Endothelial cell of umbilical vein (primary cell): ENCODE results near the gene OR4N5. TPM values are rescaled to one million over a fixed set of nuclear protein-coding genes. Genes with fewer than 3 reads are reported as not detected.

Experiments used
- BruUV-seq: library from RNA; stranded (reverse); fragments of 400-500 nt; replicated peaks from 2 replicates; lab custom pipeline; 2021; lab: Mats Ljungman, UMichigan
- CTCF ChIA-PET: fragments of 300-600, 350-600 bp; sonication (Branson Sonifier 250); formaldehyde crosslinking; loops from one replicate; lab custom pipeline; 2021; ENCODE audit warnings: antibody characterized with exemption, inconsistent platforms; lab: Charles Lee
- POLR2A ChIA-PET: fragments of 300-600, 350-600 bp; sonication (Branson Sonifier 250); formaldehyde crosslinking; loops from one replicate; lab custom pipeline; 2021; ENCODE audit warnings: antibody characterized with exemption, inconsistent platforms; lab: Charles Lee
- DNase-seq: peaks from one replicate; pipeline ENCODE4 v3.0.0-alpha.2; 2011; ENCODE audit warnings: low read depth, low spot score
- FAIRE-seq: peaks from 2 replicates; lab custom pipeline; 2011; peaks lifted over from hg19 to GRCh38; lab: Jason Lieb, UNC
- H2AFZ ChIP-seq: 2 replicates; pipeline ENCODE4 v1.6.0; 2012; ENCODE audit warnings: low read depth, low read length, control low read depth, inconsistent platforms
- H3K27ac ChIP-seq: 2 replicates; pipeline ENCODE4 v1.5.1; 2011; ENCODE audit warnings: low read depth, mild to moderate bottlenecking, control low read depth, low read length, moderate library complexity; ENCODE audit not compliant: insufficient read depth
- H3K27me3 ChIP-seq, 2 experiments: 2 replicates each; pipeline versions ENCODE4 v1.6.0 to v1.6.1; 2011; ENCODE audit warnings: low read length in 2 of 2, mixed read lengths in 1 of 2; ENCODE audit not compliant: control insufficient read depth in 2 of 2, insufficient read depth in 2 of 2
- H3K36me3 ChIP-seq, 2 experiments: 2 replicates in 1 of 2; 3 replicates in 1 of 2; pipeline ENCODE4 v1.5.1; 2011; ENCODE audit warnings: low read length in 2 of 2, mild to moderate bottlenecking in 1 of 2, moderate library complexity in 1 of 2; ENCODE audit not compliant: control insufficient read depth in 2 of 2, insufficient read depth in 2 of 2; ENCODE audit errors: extremely low read depth in 1 of 2
- H3K4me1 ChIP-seq: 3 replicates; pipeline ENCODE4 v1.5.1; 2011; ENCODE audit warnings: mild to moderate bottlenecking, low read length; ENCODE audit not compliant: control insufficient read depth, insufficient read depth; ENCODE audit errors: extremely low read depth
- H3K4me2 ChIP-seq: 2 replicates; pipeline ENCODE4 v1.6.1; 2011; ENCODE audit warnings: low read length, control low read depth, mixed read lengths; ENCODE audit not compliant: insufficient read depth
- H3K4me3 ChIP-seq, 3 experiments: fragments of 200-600 bp in 1 of 3; sonication (generic), shearing (Covaris generic) in 1 of 3; replicated peaks in 1 of 3; 2 replicates each; pipeline ENCODE4 v1.5.1; 2011 to 2016; ENCODE audit warnings: control low read depth in 3 of 3, low read length in 3 of 3, mild to moderate bottlenecking in 2 of 3, inconsistent platforms in 1 of 3, low read depth in 1 of 3, moderate library complexity in 1 of 3; ENCODE audit not compliant: insufficient read depth in 1 of 3
- H3K79me2 ChIP-seq: 2 replicates; pipeline ENCODE4 v1.6.0; 2012; ENCODE audit warnings: low read length, inconsistent platforms; ENCODE audit not compliant: control insufficient read depth, insufficient read depth
- H3K9ac ChIP-seq: replicated peaks from 2 replicates; pipeline ENCODE3; 2011; ENCODE audit warnings: low read length, control low read depth; ENCODE audit not compliant: insufficient read depth; ENCODE audit errors: extremely low read depth
- H3K9me1 ChIP-seq: replicated peaks from 3 replicates; pipeline ENCODE4 v1.6.0; 2011; ENCODE audit warnings: mild to moderate bottlenecking, low read length; ENCODE audit not compliant: control insufficient read depth, insufficient read depth; ENCODE audit errors: extremely low read depth
- H3K9me3 ChIP-seq: replicated peaks from 2 replicates; pipeline ENCODE4 v1.5.1; 2012; ENCODE audit warnings: low read length, inconsistent platforms; ENCODE audit not compliant: control insufficient read depth, insufficient read depth
- H4K20me1 ChIP-seq: replicated peaks from 2 replicates; pipeline ENCODE3; 2011; ENCODE audit warnings: mild to moderate bottlenecking, low read length; ENCODE audit not compliant: control insufficient read depth, insufficient read depth; ENCODE audit errors: extremely low read depth
- CTCF ChIP-seq, 2 donors: IDR thresholded peaks; 1 replicate in 1 of 2; 2 replicates in 1 of 2; pipeline ENCODE4 v1.5.1; 2011; ENCODE audit warnings: low read length in 2 of 2, mild to moderate bottlenecking in 2 of 2, moderate library complexity in 2 of 2, control low read depth in 1 of 2, inconsistent platforms in 1 of 2, low read depth in 1 of 2; ENCODE audit not compliant: insufficient read depth in 1 of 2; ENCODE audit errors: extremely low read depth in 1 of 2
- EZH2 ChIP-seq: IDR thresholded peaks from 2 replicates; pipeline ENCODE4 v1.6.1; 2012; ENCODE audit warnings: borderline replicate concordance, low read depth, mild to moderate bottlenecking, moderate library complexity, low read length, inconsistent platforms; ENCODE audit not compliant: severe bottlenecking
- FOS ChIP-seq: IDR thresholded peaks from 2 replicates; pipeline ENCODE4 v1.6.1; 2011; ENCODE audit warnings: mild to moderate bottlenecking, low read length, moderate library complexity, borderline replicate concordance; ENCODE audit not compliant: insufficient read depth
- GATA2 ChIP-seq: IDR thresholded peaks from 2 replicates; pipeline ENCODE4 v1.7.0; 2011; ENCODE audit warnings: low read depth, mild to moderate bottlenecking, moderate library complexity, mixed read lengths, low read length; ENCODE audit not compliant: insufficient read length, insufficient read depth
- JUN ChIP-seq: IDR thresholded peaks from 2 replicates; pipeline ENCODE4 v1.6.1; 2011; ENCODE audit warnings: borderline replicate concordance, low read depth; ENCODE audit not compliant: insufficient read length, insufficient read depth
- MAX ChIP-seq: IDR thresholded peaks from 2 replicates; pipeline ENCODE4 v1.6.1; 2011; ENCODE audit not compliant: insufficient read depth, insufficient read length
- MYC ChIP-seq: IDR thresholded peaks from one replicate; pipeline ENCODE4 v1.6.1; 2011; ENCODE audit warnings: mild to moderate bottlenecking, low read depth, low read length
- POLR2A ChIP-seq: IDR thresholded peaks from 2 replicates; pipeline ENCODE4 v1.6.1; 2012; ENCODE audit warnings: low read depth, mild to moderate bottlenecking, control low read depth, low read length
- POLR2AphosphoS5 ChIP-seq: IDR thresholded peaks from 2 replicates; pipeline ENCODE4 v1.6.1; 2012; ENCODE audit warnings: low read depth, mild to moderate bottlenecking, control low read depth, low read length, moderate library complexity; ENCODE audit not compliant: insufficient read depth
- dilution Hi-C: fragments of 300-500 bp; cut with MboI; formaldehyde crosslinking; loops from one replicate; pipeline ENCODE4 v1.15.0; 2019; ENCODE audit warnings: low sequenced_read_pairs; ENCODE audit not compliant: extremely low pct_ligation_motif_present
- intact Hi-C: fragments of 100-400 bp; cut with micrococcal nuclease; formaldehyde crosslinking; loops from one replicate; pipeline ENCODE4 v1.10.0; 2022
- polyA plus RNA-seq, 4 experiments: library from polyadenylated mRNA; depleted of rRNA in 3 of 4; stranded (reverse) in 3 of 4; unstranded in 1 of 4; fragments of >200 nt; gene quantifications; 2 replicates each; pipeline versions ENCODE4 v1.2.1 to v1.2.3, GENCODE V29; 2011 to 2012; ENCODE audit warnings: missing spikeins in 1 of 4
- total RNA-seq: library from RNA; stranded (reverse); gene quantifications from 2 replicates; pipeline ENCODE4 v1.2.3, GENCODE V29; 2021

Gene OR4N5
- total and polyA plus RNA-seq, 2 donors (not counting 3 experiments of a cell fraction or from before 2014, with no cell fraction given) = not detected

GRCh38 chr14:20092050-20092449 lies 46.6 kb upstream of the OR4N5 start:
- no TSS peak for BruUV-seq
- FAIRE-seq (no peak), DNase-seq (no peak)
- H2AFZ ChIP-seq = no peak overlapping the region
- ChIA-PET CTCF (no interaction called here), POLR2A (no interaction called here)
- TF ChIP-seq FOS (no peak), POLR2A (no peak), EZH2 (no peak), CTCF (IDR thresholded peaks at IDR 0.05; ENCODE audit: extremely low read depth in 1 of 2, insufficient read depth in 1 of 2, low read depth in 1 of 2, low read length in 2 of 2) (no peak), GATA2 (no peak), JUN (no peak), MYC (no peak), MAX (no peak), POLR2AphosphoS5 (no peak)
- intact Hi-C loops (no loop called here), dilution Hi-C loops (no loop called here)
- peaks cover 1% of the 10 kb centered on the region for H3K9me3 ChIP-seq
- H3K9me1 ChIP-seq = no peaks in the 10 kb centered on the region
- no peaks in the 10 kb centered on the region for H3K4me1 ChIP-seq
- no peak overlapping the region for H3K4me3 ChIP-seq
- no peak overlapping the region for H3K4me2 ChIP-seq
- H4K20me1 ChIP-seq = no peaks in the 10 kb centered on the region
- no peak overlapping the region for H3K27ac ChIP-seq
- no peaks in the 10 kb centered on the region for H3K79me2 ChIP-seq
- H3K9ac ChIP-seq = no peak overlapping the region
- H3K27me3 ChIP-seq = no peaks in the 10 kb centered on the region
- no peaks in the 10 kb centered on the region for H3K36me3 ChIP-seq
